SK-N-SH (cell line): ENCODE data around the gene OBSCN. TPM values are rescaled to one million over a fixed set of nuclear protein-coding genes. Genes with fewer than 3 reads are reported as not detected.

Source experiments
- CTCF ChIA-PET: fragments of 300-600, 350-600 bp; formaldehyde crosslinking; extraction: SDS; loops from one replicate; lab custom pipeline; 2021; lab: Yijun Ruan, JAX
- POLR2A ChIA-PET: fragments of 350-600 bp; sonication (Branson Sonifier 250); formaldehyde crosslinking; extraction: SDS; loops from one replicate; lab custom pipeline; 2020; ENCODE audit warnings: antibody characterized with exemption, inconsistent platforms; lab: Yijun Ruan, JAX
- DNase-seq: peaks from one replicate; pipeline ENCODE4 v3.0.0; 2012
- H2AFZ ChIP-seq: fragments of 200-600 bp; sonication (generic); 2 replicates; pipeline ENCODE4 v1.8.1; 2016; ENCODE audit warnings: antibody characterized with exemption, mild to moderate bottlenecking, low read depth
- H3F3A ChIP-seq: fragments of 200-600 bp; sonication (generic); replicated peaks from 2 replicates; pipeline ENCODE3; 2016; ENCODE audit warnings: antibody characterized with exemption, mild to moderate bottlenecking; ENCODE audit not compliant: insufficient read depth
- H3K27ac ChIP-seq, 2 experiments: fragments of 200-500 bp in 1 of 2; fragments of 200-600 bp in 1 of 2; sonication (Bioruptor generic) in 1 of 2; sonication (generic), shearing (Covaris generic) in 1 of 2; 2 replicates each; pipeline versions ENCODE4 v1.5.1 to v1.6.1; 2014 to 2016; ENCODE audit warnings: low read depth in 2 of 2, inconsistent platforms in 1 of 2, low read length in 1 of 2, mild to moderate bottlenecking in 1 of 2, mixed read lengths in 1 of 2
- H3K27me3 ChIP-seq: fragments of 200-600 bp; sonication (generic), shearing (Covaris generic); 2 replicates; pipeline ENCODE4 v1.6.1; 2016; ENCODE audit warnings: mixed run types; ENCODE audit not compliant: insufficient read depth
- H3K36me3 ChIP-seq, 2 experiments: fragments of 200-500 bp in 1 of 2; fragments of 200-600 bp in 1 of 2; sonication (Bioruptor generic) in 1 of 2; sonication (generic) in 1 of 2; replicated peaks in 1 of 2; 2 replicates each; pipeline versions ENCODE3 to v1.5.1; 2014 to 2016; ENCODE audit warnings: low read length in 1 of 2, mild to moderate bottlenecking in 1 of 2; ENCODE audit not compliant: insufficient read depth in 2 of 2, control insufficient read depth in 1 of 2
- H3K4me1 ChIP-seq, 2 experiments: fragments of 200-500 bp in 1 of 2; fragments of 200-600 bp in 1 of 2; sonication (Bioruptor generic) in 1 of 2; sonication (generic), shearing (Covaris generic) in 1 of 2; 2 replicates each; pipeline versions ENCODE4 v1.5.1 to v1.6.1; 2014 to 2016; ENCODE audit warnings: low read depth in 1 of 2, low read length in 1 of 2, mixed run types in 1 of 2; ENCODE audit not compliant: insufficient read depth in 2 of 2, control insufficient read depth in 1 of 2
- H3K4me2 ChIP-seq: fragments of 200-600 bp; sonication (generic), shearing (Covaris generic); 2 replicates; pipeline ENCODE4 v1.6.1; 2017; ENCODE audit warnings: mixed run types
- H3K4me3 ChIP-seq, 2 experiments: fragments of 200-500 bp in 1 of 2; fragments of 200-600 bp in 1 of 2; sonication (Bioruptor generic) in 1 of 2; sonication (generic), shearing (Covaris generic) in 1 of 2; 2 replicates each; pipeline versions ENCODE4 v1.5.1 to v1.8.1; 2014 to 2016; ENCODE audit warnings: low read depth in 2 of 2, inconsistent platforms in 1 of 2, low read length in 1 of 2, mild to moderate bottlenecking in 1 of 2, mixed read lengths in 1 of 2, moderate library complexity in 1 of 2
- H3K79me2 ChIP-seq: fragments of 200-600 bp; sonication (generic); 2 replicates; pipeline ENCODE4 v1.8.1; 2017; ENCODE audit warnings: mild to moderate bottlenecking; ENCODE audit not compliant: insufficient read depth
- H3K9ac ChIP-seq: fragments of 200-600 bp; sonication (generic); 2 replicates; pipeline ENCODE4 v1.6.1; 2017; ENCODE audit warnings: mixed run types
- H3K9me2 ChIP-seq: fragments of 200-600 bp; sonication (generic); 2 replicates; pipeline ENCODE4 v1.6.1; 2017; ENCODE audit warnings: mixed run types
- H3K9me3 ChIP-seq: fragments of 200-600 bp; sonication (generic); 2 replicates; pipeline ENCODE4 v1.6.1; 2017; ENCODE audit warnings: mixed run types, mild to moderate bottlenecking, moderate library complexity
- H4K20me1 ChIP-seq: fragments of 200-600 bp; sonication (generic); 2 replicates; pipeline ENCODE4 v1.6.1; 2017; ENCODE audit warnings: mild to moderate bottlenecking, mixed run types; ENCODE audit not compliant: insufficient read depth
- CHD2 ChIP-seq: fragments of 150-350 bp; IDR thresholded peaks from 2 replicates; pipeline ENCODE4 v1.6.1; 2018; ENCODE audit warnings: low read length; ENCODE audit not compliant: partially characterized antibody
- ELF1 ChIP-seq: IDR thresholded peaks from 2 replicates; pipeline ENCODE4 v1.4.0; 2012
- EP300 ChIP-seq, 2 experiments: IDR thresholded peaks; 2 replicates each; pipeline versions ENCODE4 v1.4.0 to v1.6.1; 2012; ENCODE audit warnings: borderline replicate concordance in 1 of 2, low read depth in 1 of 2, low read length in 1 of 2
- EZH2phosphoT487 ChIP-seq: fragments of 200-600 bp; sonication (generic); IDR thresholded peaks from 2 replicates; pipeline ENCODE4 v1.6.1; 2017; ENCODE audit warnings: low read depth, mixed run types, mild to moderate bottlenecking, antibody characterized with exemption, moderate library complexity, borderline replicate concordance
- FOSL2 ChIP-seq: IDR thresholded peaks from 2 replicates; pipeline ENCODE4 v1.4.0; 2012; ENCODE audit warnings: low read depth, mild to moderate bottlenecking, moderate library complexity, borderline replicate concordance
- FOXM1 ChIP-seq: IDR thresholded peaks from 2 replicates; pipeline ENCODE4 v1.4.0; 2012; ENCODE audit warnings: low read depth, mild to moderate bottlenecking
- GATA2 ChIP-seq: sonication (generic); formaldehyde crosslinking; IDR thresholded peaks from 2 replicates; pipeline ENCODE4 v1.5.0; 2020; ENCODE audit warnings: mild to moderate bottlenecking, missing genetic modification reagents
- POLR2AphosphoS5 ChIP-seq: IDR thresholded peaks from 2 replicates; pipeline ENCODE4 v1.6.1; 2012; ENCODE audit warnings: low read depth, low read length
- RAD21 ChIP-seq: IDR thresholded peaks from 2 replicates; pipeline ENCODE4 v1.6.1; 2012; ENCODE audit warnings: mild to moderate bottlenecking, low read length
- SIN3A ChIP-seq: IDR thresholded peaks from 2 replicates; pipeline ENCODE4 v1.6.1; 2012; ENCODE audit warnings: low read depth, mild to moderate bottlenecking, low read length, moderate library complexity, borderline replicate concordance
- SMC3 ChIP-seq: IDR thresholded peaks from 2 replicates; pipeline ENCODE4 v1.6.1; 2012; ENCODE audit warnings: low read depth, low read length, improper control_type of control experiment
- TAF1 ChIP-seq: IDR thresholded peaks from 2 replicates; pipeline ENCODE4 v1.6.1; 2012; ENCODE audit warnings: low read depth, mild to moderate bottlenecking, low read length, moderate library complexity, borderline replicate concordance
- TCF12 ChIP-seq: IDR thresholded peaks from 2 replicates; pipeline ENCODE4 v1.4.0; 2012
- TEAD4 ChIP-seq: IDR thresholded peaks from 2 replicates; pipeline ENCODE4 v1.4.0; 2012; ENCODE audit warnings: mild to moderate bottlenecking, borderline replicate concordance; ENCODE audit not compliant: insufficient read depth
- WGBS: methylation state at CpG from one replicate; pipeline ENCODE4 v1.1.6; 2017; ENCODE audit warnings: low lambda C conversion rate; 5-methylcytosine and 5-hydroxymethylcytosine counted together
- polyA plus RNA-seq, 3 experiments: library from polyadenylated mRNA; depleted of rRNA; stranded (reverse); fragments of >200 nt; gene quantifications; 2 replicates each; pipeline ENCODE4 v1.2.3, GENCODE V29; 2012
- TF ChIP-seq, protein P1 (sequence below): fragments of 200-600 bp; sonication (generic); IDR thresholded peaks from 2 replicates; pipeline ENCODE4 v1.6.1; 2017; ENCODE audit warnings: antibody characterized with exemption, mild to moderate bottlenecking, moderate library complexity
- TF ChIP-seq, protein P2 (sequence below): IDR thresholded peaks from 2 replicates; pipeline ENCODE4 v1.4.0; 2012; ENCODE audit warnings: low read depth

The OBSCN gene
- polyA plus RNA-seq, 1 of the 3 experiments (the other 2 are of a cell fraction), result 4.0 TPM

DNA sequence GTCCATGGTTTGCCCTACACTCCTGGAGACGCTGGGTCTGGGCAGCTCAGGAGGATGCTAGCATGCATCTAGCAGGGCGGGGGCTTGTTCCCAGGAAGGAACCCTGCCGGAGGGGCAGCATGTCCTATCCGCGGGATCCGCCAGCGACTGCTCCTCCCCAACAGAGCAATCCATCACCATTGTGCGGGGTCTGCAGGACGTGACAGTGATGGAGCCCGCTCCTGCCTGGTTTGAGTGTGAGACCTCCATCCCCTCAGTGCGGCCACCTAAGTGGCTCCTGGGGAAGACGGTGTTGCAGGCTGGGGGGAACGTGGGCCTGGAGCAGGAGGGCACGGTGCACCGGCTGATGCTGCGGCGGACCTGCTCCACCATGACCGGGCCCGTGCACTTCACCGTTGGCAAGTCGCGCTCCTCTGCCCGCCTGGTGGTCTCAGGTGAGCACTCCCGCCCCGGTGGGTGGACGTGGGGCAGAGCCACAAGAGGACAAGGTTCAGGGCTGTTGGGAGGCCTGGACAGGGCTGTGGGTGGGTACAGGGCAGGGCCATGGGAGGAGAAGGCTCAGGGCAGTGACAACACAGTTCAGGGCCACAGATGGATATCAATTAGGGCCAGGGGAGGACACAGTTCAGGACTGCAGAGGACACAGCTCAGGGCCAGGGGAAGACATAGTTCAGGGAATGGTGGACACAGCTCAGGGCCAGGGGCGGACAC is 71.3 kb downstream of the OBSCN start (continued):
- TF ChIP-seq, protein P1, sequence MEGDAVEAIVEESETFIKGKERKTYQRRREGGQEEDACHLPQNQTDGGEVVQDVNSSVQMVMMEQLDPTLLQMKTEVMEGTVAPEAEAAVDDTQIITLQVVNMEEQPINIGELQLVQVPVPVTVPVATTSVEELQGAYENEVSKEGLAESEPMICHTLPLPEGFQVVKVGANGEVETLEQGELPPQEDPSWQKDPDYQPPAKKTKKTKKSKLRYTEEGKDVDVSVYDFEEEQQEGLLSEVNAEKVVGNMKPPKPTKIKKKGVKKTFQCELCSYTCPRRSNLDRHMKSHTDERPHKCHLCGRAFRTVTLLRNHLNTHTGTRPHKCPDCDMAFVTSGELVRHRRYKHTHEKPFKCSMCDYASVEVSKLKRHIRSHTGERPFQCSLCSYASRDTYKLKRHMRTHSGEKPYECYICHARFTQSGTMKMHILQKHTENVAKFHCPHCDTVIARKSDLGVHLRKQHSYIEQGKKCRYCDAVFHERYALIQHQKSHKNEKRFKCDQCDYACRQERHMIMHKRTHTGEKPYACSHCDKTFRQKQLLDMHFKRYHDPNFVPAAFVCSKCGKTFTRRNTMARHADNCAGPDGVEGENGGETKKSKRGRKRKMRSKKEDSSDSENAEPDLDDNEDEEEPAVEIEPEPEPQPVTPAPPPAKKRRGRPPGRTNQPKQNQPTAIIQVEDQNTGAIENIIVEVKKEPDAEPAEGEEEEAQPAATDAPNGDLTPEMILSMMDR, result no peak
- no peak for TF ChIP-seq TEAD4
- TF ChIP-seq SMC3, result no peak
- no peak for TF ChIP-seq TAF1
- no peak for TF ChIP-seq EP300 (IDR thresholded peaks at IDR 0.05; ENCODE audit: borderline replicate concordance in 1 of 2, low read depth in 1 of 2, low read length in 1 of 2)

DNA sequence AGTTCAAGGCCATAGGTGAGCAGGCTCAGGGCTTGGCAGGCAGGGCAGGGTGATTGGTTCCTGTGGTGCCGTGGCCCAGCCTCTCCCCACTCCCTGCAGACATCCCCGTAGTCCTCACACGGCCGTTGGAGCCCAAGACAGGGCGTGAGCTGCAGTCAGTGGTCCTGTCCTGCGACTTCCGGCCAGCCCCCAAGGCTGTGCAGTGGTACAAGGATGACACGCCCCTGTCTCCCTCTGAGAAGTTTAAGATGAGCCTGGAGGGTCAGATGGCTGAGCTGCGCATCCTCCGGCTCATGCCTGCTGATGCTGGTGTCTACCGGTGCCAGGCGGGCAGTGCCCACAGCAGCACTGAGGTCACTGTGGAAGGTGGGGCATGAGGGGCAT is 71.9 kb downstream of the OBSCN start:
- CTCF ChIA-PET, result interaction anchor here (0.6 kb wide), 1 partner anchor 30 kb away, joined by 3 read pairs; no protein-coding TSS in a partner anchor
- Histone ChIP-seq H3K4me1 (no peaks in the 10 kb centered on the region), H3K4me2 (no peak overlapping the region), H3K4me3 (no peak overlapping the region), H3K9me3 (no peaks in the 10 kb centered on the region), H3F3A (no peaks in the 10 kb centered on the region), H4K20me1 (no peaks in the 10 kb centered on the region), H3K79me2 (no peaks in the 10 kb centered on the region), H3K27me3 (no peaks in the 10 kb centered on the region), H2AFZ (no peak overlapping the region), H3K36me3 (no peaks in the 10 kb centered on the region), H3K27ac (no peak overlapping the region), H3K9ac (no peak overlapping the region), H3K9me2 (no peaks in the 10 kb centered on the region)
- POLR2A ChIA-PET, result no interaction called here
- TF ChIP-seq FOXM1 (no peak), TCF12 (no peak), GATA2 (CRISPR knock-in tag) (no peak), SMC3 (no peak), CHD2 (no peak), RAD21 (no peak), FOSL2 (no peak), EZH2phosphoT487 (no peak), POLR2AphosphoS5 (no peak), ELF1 (no peak), SIN3A (no peak)
- TF ChIP-seq, protein P1, result no peak
- TF ChIP-seq, protein P2, sequence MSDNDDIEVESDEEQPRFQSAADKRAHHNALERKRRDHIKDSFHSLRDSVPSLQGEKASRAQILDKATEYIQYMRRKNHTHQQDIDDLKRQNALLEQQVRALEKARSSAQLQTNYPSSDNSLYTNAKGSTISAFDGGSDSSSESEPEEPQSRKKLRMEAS, result no peak
- 100% methylated on average over 2 of the region's 12 CpGs for WGBS
- no peak for DNase-seq
